Measurements from ENCODE around the gene CDC42BPB.

DNA sequence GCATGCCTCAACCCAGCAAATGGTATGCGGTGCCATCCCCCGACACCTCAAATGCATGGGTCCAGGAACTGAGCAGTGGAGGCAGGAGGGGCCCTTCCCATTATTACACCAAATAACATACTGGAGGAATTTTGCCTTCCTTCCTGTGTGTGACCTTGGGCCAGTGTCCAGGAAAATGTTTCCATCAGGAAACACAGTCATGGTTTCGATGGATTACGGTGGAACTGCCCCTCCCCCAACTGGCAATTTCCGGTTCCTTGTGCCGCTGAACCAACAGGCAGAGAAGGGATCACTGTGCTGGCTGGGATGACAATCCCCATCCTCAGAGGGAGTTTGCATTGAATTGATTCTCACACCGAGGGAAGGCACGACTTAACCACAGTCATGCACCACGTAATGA lies 9.1 kb upstream of the CDC42BPB start:
- TF ChIP-seq, protein P1, sequence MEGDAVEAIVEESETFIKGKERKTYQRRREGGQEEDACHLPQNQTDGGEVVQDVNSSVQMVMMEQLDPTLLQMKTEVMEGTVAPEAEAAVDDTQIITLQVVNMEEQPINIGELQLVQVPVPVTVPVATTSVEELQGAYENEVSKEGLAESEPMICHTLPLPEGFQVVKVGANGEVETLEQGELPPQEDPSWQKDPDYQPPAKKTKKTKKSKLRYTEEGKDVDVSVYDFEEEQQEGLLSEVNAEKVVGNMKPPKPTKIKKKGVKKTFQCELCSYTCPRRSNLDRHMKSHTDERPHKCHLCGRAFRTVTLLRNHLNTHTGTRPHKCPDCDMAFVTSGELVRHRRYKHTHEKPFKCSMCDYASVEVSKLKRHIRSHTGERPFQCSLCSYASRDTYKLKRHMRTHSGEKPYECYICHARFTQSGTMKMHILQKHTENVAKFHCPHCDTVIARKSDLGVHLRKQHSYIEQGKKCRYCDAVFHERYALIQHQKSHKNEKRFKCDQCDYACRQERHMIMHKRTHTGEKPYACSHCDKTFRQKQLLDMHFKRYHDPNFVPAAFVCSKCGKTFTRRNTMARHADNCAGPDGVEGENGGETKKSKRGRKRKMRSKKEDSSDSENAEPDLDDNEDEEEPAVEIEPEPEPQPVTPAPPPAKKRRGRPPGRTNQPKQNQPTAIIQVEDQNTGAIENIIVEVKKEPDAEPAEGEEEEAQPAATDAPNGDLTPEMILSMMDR (IDR thresholded peaks at IDR 0.05) = no peak
- TF ChIP-seq TCF7L2 (IDR thresholded peaks at IDR 0.05; ENCODE audit: low read depth, low read length) = no peak
- no peak for TF ChIP-seq POLR2AphosphoS5 (IDR thresholded peaks at IDR 0.05; ENCODE audit: low read depth, low read length)
- TF ChIP-seq SIN3A (IDR thresholded peaks at IDR 0.05; ENCODE audit: borderline replicate concordance, insufficient read depth, low read depth, low read length) = no peak
- TF ChIP-seq, protein P2, sequence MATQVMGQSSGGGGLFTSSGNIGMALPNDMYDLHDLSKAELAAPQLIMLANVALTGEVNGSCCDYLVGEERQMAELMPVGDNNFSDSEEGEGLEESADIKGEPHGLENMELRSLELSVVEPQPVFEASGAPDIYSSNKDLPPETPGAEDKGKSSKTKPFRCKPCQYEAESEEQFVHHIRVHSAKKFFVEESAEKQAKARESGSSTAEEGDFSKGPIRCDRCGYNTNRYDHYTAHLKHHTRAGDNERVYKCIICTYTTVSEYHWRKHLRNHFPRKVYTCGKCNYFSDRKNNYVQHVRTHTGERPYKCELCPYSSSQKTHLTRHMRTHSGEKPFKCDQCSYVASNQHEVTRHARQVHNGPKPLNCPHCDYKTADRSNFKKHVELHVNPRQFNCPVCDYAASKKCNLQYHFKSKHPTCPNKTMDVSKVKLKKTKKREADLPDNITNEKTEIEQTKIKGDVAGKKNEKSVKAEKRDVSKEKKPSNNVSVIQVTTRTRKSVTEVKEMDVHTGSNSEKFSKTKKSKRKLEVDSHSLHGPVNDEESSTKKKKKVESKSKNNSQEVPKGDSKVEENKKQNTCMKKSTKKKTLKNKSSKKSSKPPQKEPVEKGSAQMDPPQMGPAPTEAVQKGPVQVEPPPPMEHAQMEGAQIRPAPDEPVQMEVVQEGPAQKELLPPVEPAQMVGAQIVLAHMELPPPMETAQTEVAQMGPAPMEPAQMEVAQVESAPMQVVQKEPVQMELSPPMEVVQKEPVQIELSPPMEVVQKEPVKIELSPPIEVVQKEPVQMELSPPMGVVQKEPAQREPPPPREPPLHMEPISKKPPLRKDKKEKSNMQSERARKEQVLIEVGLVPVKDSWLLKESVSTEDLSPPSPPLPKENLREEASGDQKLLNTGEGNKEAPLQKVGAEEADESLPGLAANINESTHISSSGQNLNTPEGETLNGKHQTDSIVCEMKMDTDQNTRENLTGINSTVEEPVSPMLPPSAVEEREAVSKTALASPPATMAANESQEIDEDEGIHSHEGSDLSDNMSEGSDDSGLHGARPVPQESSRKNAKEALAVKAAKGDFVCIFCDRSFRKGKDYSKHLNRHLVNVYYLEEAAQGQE (IDR thresholded peaks at IDR 0.05; ENCODE audit: insufficient read depth in 1 of 2, low read depth in 2 of 2, low read length in 1 of 2) = no peak

All from Panc1 (cell line).